Activated CD8-positive, alpha-beta T cell treated with anti-CD3 and anti-CD28 coated beads, Interleukin-2, amount 10 ng/mL, durations not matched to agents 7 days and 5 days (primary cell): ENCODE data around the gene GLIS1. TPM values are rescaled to one million over a fixed set of nuclear protein-coding genes. Genes with fewer than 3 reads are reported as not detected.

ENCODE experiments used
- ATAC-seq: fragments of 150-1000 bp; cut with Tn5 transposase; one replicate; pipeline ENCODE4 v1.10.0; 2021; ENCODE audit warnings: moderate library complexity
- CTCF ChIA-PET: fragments of 350-600 bp; sonication (Branson Sonifier 250); formaldehyde crosslinking; loops from one replicate; lab custom pipeline; 2021; ENCODE audit warnings: antibody characterized with exemption; lab: Charles Lee
- POLR2A ChIA-PET: fragments of 350-600 bp; sonication (Branson Sonifier 250); formaldehyde crosslinking; loops from one replicate; lab custom pipeline; 2021; ENCODE audit warnings: antibody characterized with exemption; lab: Charles Lee
- DNase-seq: peaks from one replicate; pipeline ENCODE4 v3.0.0-alpha.2; 2020
- H3K27ac Mint-ChIP-seq: one replicate; pipeline ENCODE4 v1.8.0; 2021; ENCODE audit warnings: mild to moderate bottlenecking, mixed read lengths
- H3K27me3 Mint-ChIP-seq: one replicate; pipeline ENCODE4 v1.8.0; 2021; ENCODE audit warnings: low read depth, mixed read lengths
- H3K36me3 Mint-ChIP-seq: one replicate; pipeline ENCODE4 v1.8.0; 2021; ENCODE audit warnings: low read depth, mixed read lengths
- H3K4me1 Mint-ChIP-seq: one replicate; pipeline ENCODE4 v1.8.0; 2021; ENCODE audit warnings: low read depth, mixed read lengths
- H3K4me3 Mint-ChIP-seq: one replicate; pipeline ENCODE4 v1.8.0; 2021; ENCODE audit warnings: mild to moderate bottlenecking, mixed read lengths
- H3K9me3 Mint-ChIP-seq: one replicate; pipeline ENCODE4 v1.8.0; 2022; ENCODE audit warnings: mixed read lengths; ENCODE audit not compliant: insufficient read depth
- total RNA-seq, 2 experiments: library from RNA; stranded (reverse); gene quantifications; one replicate each; pipeline ENCODE4 v1.2.3, GENCODE V29; 2021

GLIS1 gene
- total RNA-seq, 2 experiments from 2014 or later: not detected

GRCh38 chr1:53728702-53729455 lies 10.1 kb downstream of the GLIS1 start:
- no peak overlapping the region for H3K27ac Mint-ChIP-seq
- no peaks in the 10 kb centered on the region for H3K9me3 Mint-ChIP-seq
- POLR2A ChIA-PET: no interaction called here

GRCh38 chr1:53728196-53728595 lies 10.8 kb downstream of the GLIS1 start:
- DNase-seq: no peak
- H3K4me1 Mint-ChIP-seq: no peaks in the 10 kb centered on the region
- H3K27ac Mint-ChIP-seq: no peak overlapping the region
- POLR2A ChIA-PET: no interaction called here
- CTCF ChIA-PET: interaction anchor here (1.0 kb wide), 2 partner anchors 13 to 28 kb away, joined by 3 read pairs; no protein-coding TSS in a partner anchor
- ATAC-seq: no peak
- H3K9me3 Mint-ChIP-seq: no peaks in the 10 kb centered on the region
- no peak overlapping the region for H3K4me3 Mint-ChIP-seq
- H3K36me3 Mint-ChIP-seq: no peaks in the 10 kb centered on the region
- H3K27me3 Mint-ChIP-seq: peaks cover 11% of the 10 kb centered on the region

More at GRCh38 chr1:53728702-53729455, 10.1 kb downstream of the GLIS1 start:
- Mint-ChIP-seq H3K36me3 (no peaks in the 10 kb centered on the region), H3K27me3 (peaks cover 17% of the 10 kb centered on the region), H3K4me1 (no peaks in the 10 kb centered on the region), H3K4me3 (no peak overlapping the region)
- CTCF ChIA-PET: interaction anchor here (1.0 kb wide), 1 partner anchor 12 kb away, joined by 3 read pairs; no protein-coding TSS in a partner anchor
- DNase-seq (no peak), ATAC-seq (no peak)

GRCh38 chr1:53727461-53728092 lies 11.4 kb downstream of the GLIS1 start:
- ChIA-PET POLR2A (no interaction called here), CTCF (interaction anchor here (1.0 kb wide), 1 partner anchor 28 kb away, joined by 3 read pairs; no protein-coding TSS in a partner anchor)
- DNase-seq (no peak), ATAC-seq (no peak)
- Mint-ChIP-seq H3K4me1 (no peaks in the 10 kb centered on the region), H3K9me3 (no peaks in the 10 kb centered on the region), H3K36me3 (no peaks in the 10 kb centered on the region), H3K4me3 (no peak overlapping the region), H3K27me3 (peaks cover 10% of the 10 kb centered on the region), H3K27ac (no peak overlapping the region)

- no peaks in the 10 kb centered on the region for H3K36me3 Mint-ChIP-seq
- H3K27me3 Mint-ChIP-seq: peaks cover 3% of the 10 kb centered on the region
- no peaks in the 10 kb centered on the region for H3K4me1 Mint-ChIP-seq
- no peak for DNase-seq
- POLR2A ChIA-PET: interaction anchor here (0.7 kb wide), 1 partner anchor 1073 kb away, joined by 3 read pairs; no protein-coding TSS in a partner anchor
- ATAC-seq: no peak
- H3K27ac Mint-ChIP-seq: no peak overlapping the region
- no peaks in the 10 kb centered on the region for H3K9me3 Mint-ChIP-seq
- H3K4me3 Mint-ChIP-seq: no peak overlapping the region
- CTCF ChIA-PET: no interaction called here
Measured at GRCh38 chr1:53726009-53726600, 12.9 kb downstream of the GLIS1 start.

- no peaks in the 10 kb centered on the region for H3K36me3 Mint-ChIP-seq
- ChIA-PET CTCF (no interaction called here), POLR2A (interaction anchor here (0.6 kb wide), 1 partner anchor 1613 kb away, joined by 3 read pairs; no protein-coding TSS in a partner anchor)
- peaks cover 2% of the 10 kb centered on the region for H3K27me3 Mint-ChIP-seq
- H3K4me3 Mint-ChIP-seq: no peak overlapping the region
- ATAC-seq (no peak), DNase-seq (no peak)
- H3K9me3 Mint-ChIP-seq: no peaks in the 10 kb centered on the region
- H3K27ac Mint-ChIP-seq: no peak overlapping the region
- no peaks in the 10 kb centered on the region for H3K4me1 Mint-ChIP-seq
Measured at GRCh38 chr1:53725238-53725689, 13.7 kb downstream of the GLIS1 start.

- CTCF ChIA-PET: interaction anchor here (0.6 kb wide), 1 partner anchor 1033 kb away, joined by 3 read pairs; no protein-coding TSS in a partner anchor
- Mint-ChIP-seq H3K4me1 (no peaks in the 10 kb centered on the region), H3K36me3 (no peaks in the 10 kb centered on the region), H3K27ac (no peak overlapping the region), H3K27me3 (peaks cover 8% of the 10 kb centered on the region), H3K9me3 (no peaks in the 10 kb centered on the region), H3K4me3 (no peak overlapping the region)
- POLR2A ChIA-PET: no interaction called here
- DNase-seq: no peak
- no peak for ATAC-seq
Measured at GRCh38 chr1:53722025-53722424, 16.9 kb downstream of the GLIS1 start.

GRCh38 chr1:53721088-53721487 lies 17.9 kb downstream of the GLIS1 start:
- ChIA-PET CTCF (interaction anchor here (0.6 kb wide), 1 partner anchor 1034 kb away, joined by 3 read pairs; no protein-coding TSS in a partner anchor), POLR2A (no interaction called here)
- no peak for DNase-seq
- Mint-ChIP-seq H3K27ac (no peak overlapping the region), H3K9me3 (no peaks in the 10 kb centered on the region), H3K4me3 (no peak overlapping the region), H3K4me1 (no peaks in the 10 kb centered on the region), H3K36me3 (no peaks in the 10 kb centered on the region), H3K27me3 (peaks cover 8% of the 10 kb centered on the region)
- ATAC-seq: no peak

GRCh38 chr1:53719469-53719868 lies 19.5 kb downstream of the GLIS1 start:
- H3K36me3 Mint-ChIP-seq: no peaks in the 10 kb centered on the region
- no peak overlapping the region for H3K4me3 Mint-ChIP-seq
- DNase-seq (no peak), ATAC-seq (no peak)
- H3K9me3 Mint-ChIP-seq: no peaks in the 10 kb centered on the region
- CTCF ChIA-PET: no interaction called here
- H3K27me3 Mint-ChIP-seq: peaks cover 8% of the 10 kb centered on the region
- POLR2A ChIA-PET: no interaction called here
- H3K4me1 Mint-ChIP-seq: no peaks in the 10 kb centered on the region
- no peak overlapping the region for H3K27ac Mint-ChIP-seq

GRCh38 chr1:53718443-53718842 lies 20.5 kb downstream of the GLIS1 start:
- no peak for ATAC-seq
- no peaks in the 10 kb centered on the region for H3K9me3 Mint-ChIP-seq
- H3K27ac Mint-ChIP-seq: no peak overlapping the region
- H3K36me3 Mint-ChIP-seq: no peaks in the 10 kb centered on the region
- ChIA-PET POLR2A (no interaction called here), CTCF (no interaction called here)
- H3K4me3 Mint-ChIP-seq: no peak overlapping the region
- no peaks in the 10 kb centered on the region for H3K4me1 Mint-ChIP-seq
- no peak for DNase-seq
- peaks cover 8% of the 10 kb centered on the region for H3K27me3 Mint-ChIP-seq

GRCh38 chr1:53717025-53717804 lies 21.7 kb downstream of the GLIS1 start:
- CTCF ChIA-PET: no interaction called here

GRCh38 chr1:53716150-53716549 lies 22.8 kb downstream of the GLIS1 start:
- Mint-ChIP-seq H3K4me1 (no peaks in the 10 kb centered on the region), H3K9me3 (no peaks in the 10 kb centered on the region), H3K27me3 (peaks cover 8% of the 10 kb centered on the region), H3K4me3 (no peak overlapping the region), H3K36me3 (no peaks in the 10 kb centered on the region), H3K27ac (no peak overlapping the region)
- POLR2A ChIA-PET: no interaction called here
- CTCF ChIA-PET: interaction anchor here (0.8 to 1.1 kb wide), 3 partner anchors 36 to 243 kb away, joined by 3 to 5 read pairs (median 3); no protein-coding TSS in a partner anchor
- ATAC-seq (no peak), DNase-seq (no peak)

More at GRCh38 chr1:53717025-53717804, 21.7 kb downstream of the GLIS1 start:
- DNase-seq: no peak
- Mint-ChIP-seq H3K4me3 (no peak overlapping the region), H3K9me3 (no peaks in the 10 kb centered on the region), H3K27ac (no peak overlapping the region), H3K27me3 (peaks cover 8% of the 10 kb centered on the region), H3K36me3 (no peaks in the 10 kb centered on the region), H3K4me1 (no peaks in the 10 kb centered on the region)
- POLR2A ChIA-PET: no interaction called here
- ATAC-seq: no peak
